NCI-H524 (cell line): ENCODE measurements around the gene DDA1.
"Not testable (repeated sequence)": the region's sequence is repeated elsewhere in the genome, so short reads cannot be mapped to it uniquely, and the experiment has no call there.

Experiments
- DNase-seq, 2 experiments: peaks; one replicate each; lab custom pipeline; 2025; lab: John Stamatoyannopoulos, UW

Gene DDA1

GRCh38 chr19:17347877-17348276 is 38.5 kb downstream of the DDA1 start:
- no peak for DNase-seq

- DNase-seq, result peak in 1 of 2 experiments; percentile 26
Measured at GRCh38 chr19:17348700-17349099, 39.3 kb downstream of the DDA1 start.

GRCh38 chr19:17351815-17352435 is 42.6 kb downstream of the DDA1 start:
- no peak for DNase-seq

GRCh38 chr19:17352608-17353280 is 43.4 kb downstream of the DDA1 start:
- no peak for DNase-seq

GRCh38 chr19:17353386-17353785 is 44.0 kb downstream of the DDA1 start:
- no peak for DNase-seq

GRCh38 chr19:17357078-17357666 is 47.8 kb downstream of the DDA1 start:
- DNase-seq, result no peak

GRCh38 chr19:17357724-17358123 is 48.4 kb downstream of the DDA1 start:
- no peak for DNase-seq

GRCh38 chr19:17358395-17358794 is 49.0 kb downstream of the DDA1 start:
- DNase-seq, result no peak

GRCh38 chr19:17359905-17360800 is 50.8 kb downstream of the DDA1 start:
- DNase-seq, result no peak

GRCh38 chr19:17363852-17364605 is 54.7 kb downstream of the DDA1 start:
- DNase-seq, result not testable (repeated sequence)

GRCh38 chr19:17365361-17365760 is 56.0 kb downstream of the DDA1 start:
- DNase-seq, result no peak

- DNase-seq, result no peak
Measured at GRCh38 chr19:17370026-17370587, 60.7 kb downstream of the DDA1 start.
